Activated CD4-positive, alpha-beta T cell treated with anti-CD3 and anti-CD28 coated beads for 24 hours (primary cell): ENCODE data around the gene CXCL1.

Source experiments
- DNase-seq, 2 donors: peaks; one replicate each; pipeline ENCODE4 v3.0.0-alpha.2; 2020; ENCODE audit warnings: low read depth in 2 of 2

Gene CXCL1

DNA sequence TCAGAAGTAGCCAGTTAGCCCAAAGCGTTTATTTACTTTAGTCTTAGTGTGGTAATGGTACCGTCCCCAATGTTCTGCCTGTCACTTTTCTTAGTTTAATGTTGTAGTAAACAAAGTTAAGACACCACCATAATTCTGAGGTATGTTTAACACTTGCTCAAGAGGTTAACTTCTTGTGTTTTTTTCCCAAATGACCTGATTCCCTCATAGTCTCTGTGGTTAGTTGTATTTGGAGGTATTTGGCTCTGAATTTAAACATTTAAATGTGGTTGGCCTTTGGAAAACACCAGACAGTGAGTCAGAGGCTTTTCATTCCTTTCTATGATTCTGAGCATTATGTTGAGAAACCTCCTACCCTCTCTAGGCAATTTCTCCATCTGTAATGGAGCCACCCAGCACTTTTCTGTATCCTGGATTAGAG lies 47.9 kb downstream of the CXCL1 start:
- no peak for DNase-seq

DNA sequence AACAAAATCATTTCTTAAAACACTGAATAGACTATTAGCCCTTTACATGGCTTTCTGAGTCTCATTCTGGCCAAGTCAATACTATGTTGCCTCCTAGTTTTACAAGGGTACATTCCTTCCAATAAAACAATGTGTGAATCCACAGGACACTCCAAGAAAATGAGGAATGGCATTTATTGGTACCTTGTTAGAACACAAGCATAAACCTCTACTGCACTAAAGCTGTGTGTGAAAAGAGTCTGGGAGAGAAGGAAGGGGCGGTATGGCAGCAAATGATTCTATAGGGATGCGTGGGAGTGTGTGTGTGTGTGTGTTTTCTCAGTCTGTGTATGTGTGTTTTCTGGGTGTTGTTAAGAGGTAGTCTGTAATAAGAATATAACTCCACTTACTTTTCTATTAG lies 48.9 kb downstream of the CXCL1 start:
- DNase-seq = no peak

DNA sequence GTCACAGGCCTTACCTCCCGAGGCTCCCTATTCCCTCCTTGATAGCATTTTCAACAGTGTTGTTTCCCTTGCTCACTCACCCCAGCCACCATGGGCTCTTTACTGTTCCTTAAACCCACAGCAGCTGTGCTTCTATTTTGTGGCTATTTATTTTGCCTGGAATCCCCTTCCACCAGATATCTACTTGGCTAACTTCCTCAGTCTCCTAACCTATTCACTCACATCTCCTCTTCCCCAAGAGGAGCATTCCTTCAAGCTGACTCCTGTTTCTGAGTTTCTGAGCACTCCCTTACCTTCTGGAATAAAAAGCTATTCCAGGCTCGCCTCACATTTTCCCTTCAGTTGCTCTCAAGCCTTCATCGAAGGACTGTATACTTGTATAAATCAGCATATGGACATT lies 50.5 kb downstream of the CXCL1 start:
- DNase-seq = no peak
